H1 (cell line): Measurements from ENCODE around the gene VARS2. TPM values are rescaled to one million over a fixed set of nuclear protein-coding genes. Genes with fewer than 3 reads are reported as not detected.

Experiments used
- CTCF ChIA-PET: fragments of 300-600 bp; sonication (Branson Sonifier 250); formaldehyde crosslinking; loops from one replicate; lab custom pipeline; 2021; ENCODE audit not compliant: partially characterized antibody; lab: Charles Lee
- POLR2A ChIA-PET: fragments of 300-600 bp; sonication (Branson Sonifier 250); formaldehyde crosslinking; loops from one replicate; lab custom pipeline; 2021; ENCODE audit warnings: inconsistent platforms; ENCODE audit not compliant: partially characterized antibody; lab: Charles Lee
- DNase-seq, 2 experiments: peaks; one replicate each; pipeline versions ENCODE4 v3.0.0 to v3.0.0-alpha.2; 2010 to 2022; ENCODE audit warnings: low spot score in 2 of 2, low read depth in 1 of 2, mixed read lengths in 1 of 2
- FAIRE-seq: peaks from 2 replicates; lab custom pipeline; 2011; peaks lifted over from hg19 to GRCh38; lab: Jason Lieb, UNC
- H2AFZ ChIP-seq: 2 replicates; pipeline ENCODE4 v1.8.1; 2012; ENCODE audit warnings: low read length, inconsistent platforms
- H2AK5ac ChIP-seq: 2 replicates; pipeline ENCODE4 v1.6.1; 2013; ENCODE audit warnings: low read depth, low read length
- H2BK120ac ChIP-seq: replicated peaks from 2 replicates; pipeline ENCODE3; 2013; ENCODE audit warnings: low read depth, low read length, inconsistent platforms
- H2BK12ac ChIP-seq: 2 replicates; pipeline ENCODE4 v1.6.1; 2013; ENCODE audit warnings: low read depth, low read length
- H2BK15ac ChIP-seq: 2 replicates; pipeline ENCODE4 v1.6.1; 2013; ENCODE audit warnings: low read length
- H2BK20ac ChIP-seq: 2 replicates; pipeline ENCODE4 v1.6.1; 2013; ENCODE audit warnings: low read length
- H2BK5ac ChIP-seq: 2 replicates; pipeline ENCODE4 v1.6.1; 2013; ENCODE audit warnings: low read depth, low read length
- H3K14ac ChIP-seq: 2 replicates; pipeline ENCODE4 v1.6.1; 2013; ENCODE audit warnings: inconsistent platforms; ENCODE audit not compliant: insufficient read length
- H3K18ac ChIP-seq: 2 replicates; pipeline ENCODE4 v1.6.1; 2013; ENCODE audit warnings: low read length; ENCODE audit errors: extremely low read depth
- H3K23ac ChIP-seq: 2 replicates; pipeline ENCODE4 v1.6.1; 2013; ENCODE audit warnings: inconsistent platforms; ENCODE audit not compliant: insufficient read length
- H3K23me2 ChIP-seq: 2 replicates; pipeline ENCODE4 v1.6.1; 2013; ENCODE audit warnings: low read depth, low read length
- H3K27ac ChIP-seq: 2 replicates; pipeline ENCODE4 v1.6.1; 2011; ENCODE audit warnings: low read depth, low read length, inconsistent platforms
- H3K27me3 ChIP-seq, 4 experiments: replicated peaks in 1 of 4; 1 replicate in 1 of 4; 2 replicates in 3 of 4; pipeline versions ENCODE4 v1.6.1 to v1.8.1; 2011 to 2013; ENCODE audit warnings: low read length in 3 of 4, mild to moderate bottlenecking in 3 of 4, inconsistent platforms in 2 of 4, mixed read lengths in 2 of 4, moderate library complexity in 1 of 4; ENCODE audit not compliant: control insufficient read depth in 3 of 4, insufficient read depth in 3 of 4; ENCODE audit errors: extremely low read depth in 1 of 4
- H3K36me3 ChIP-seq, 4 experiments: 2 replicates each; pipeline versions ENCODE4 v1.6.1 to v1.8.1; 2011 to 2013; ENCODE audit warnings: mild to moderate bottlenecking in 4 of 4, low read length in 3 of 4, moderate library complexity in 2 of 4, control low read depth in 1 of 4, inconsistent platforms in 1 of 4; ENCODE audit not compliant: insufficient read depth in 4 of 4, control insufficient read depth in 2 of 4
- H3K4ac ChIP-seq: replicated peaks from 2 replicates; pipeline ENCODE3; 2013; ENCODE audit warnings: low read length, low read depth, mixed read lengths, inconsistent platforms; ENCODE audit not compliant: insufficient read length
- H3K4me1 ChIP-seq, 4 experiments: replicated peaks in 1 of 4; 1 replicate in 1 of 4; 2 replicates in 3 of 4; pipeline versions ENCODE4 v1.6.1 to v1.8.1; 2011 to 2013; ENCODE audit warnings: low read length in 3 of 4, inconsistent platforms in 2 of 4, mixed read lengths in 1 of 4; ENCODE audit not compliant: insufficient read depth in 4 of 4, control insufficient read depth in 3 of 4
- H3K4me2 ChIP-seq, 2 experiments: 2 replicates each; pipeline versions ENCODE4 v1.6.1 to v1.8.1; 2011 to 2013; ENCODE audit warnings: low read depth in 2 of 2, low read length in 2 of 2, control low read depth in 1 of 2, inconsistent platforms in 1 of 2, mild to moderate bottlenecking in 1 of 2; ENCODE audit not compliant: insufficient read depth in 1 of 2
- H3K4me3 ChIP-seq, 4 experiments: fragments of 200-600, 300-600 bp in 1 of 4; sonication (generic), shearing (Covaris generic), sonication (Bioruptor Twin) in 1 of 4; 2 replicates each; pipeline versions ENCODE4 v1.5.1 to v1.8.1; 2011 to 2016; ENCODE audit warnings: low read length in 4 of 4, low read depth in 3 of 4, control low read depth in 2 of 4, inconsistent platforms in 2 of 4, mild to moderate bottlenecking in 2 of 4, mixed read lengths in 1 of 4, moderate library complexity in 1 of 4; ENCODE audit not compliant: insufficient read depth in 2 of 4; ENCODE audit errors: extremely low read depth in 1 of 4
- H3K56ac ChIP-seq: replicated peaks from 2 replicates; pipeline ENCODE3; 2013; ENCODE audit warnings: low read depth, mild to moderate bottlenecking, mixed read lengths, low read length, inconsistent platforms; ENCODE audit not compliant: insufficient read length
- H3K79me1 ChIP-seq: 2 replicates; pipeline ENCODE4 v1.6.1; 2013; ENCODE audit warnings: low read depth, low read length, control low read depth
- H3K79me2 ChIP-seq, 2 experiments: 2 replicates each; pipeline versions ENCODE4 v1.6.1 to v1.8.1; 2012 to 2013; ENCODE audit warnings: low read length in 2 of 2, mild to moderate bottlenecking in 2 of 2, inconsistent platforms in 1 of 2; ENCODE audit not compliant: insufficient read depth in 2 of 2, control insufficient read depth in 1 of 2
- H3K9ac ChIP-seq, 4 experiments: replicated peaks in 1 of 4; 1 replicate in 1 of 4; 2 replicates in 3 of 4; pipeline versions ENCODE4 v1.6.1 to v1.8.1; 2011 to 2013; ENCODE audit warnings: low read depth in 3 of 4, low read length in 3 of 4, control low read depth in 2 of 4, mild to moderate bottlenecking in 2 of 4, moderate library complexity in 2 of 4, inconsistent platforms in 1 of 4; ENCODE audit errors: extremely low read depth in 1 of 4
- H3K9me3 ChIP-seq, 2 experiments: 2 replicates each; pipeline versions ENCODE4 v1.6.1 to v1.8.1; 2012 to 2013; ENCODE audit warnings: mild to moderate bottlenecking in 2 of 2, moderate library complexity in 2 of 2, control low read depth in 1 of 2, inconsistent platforms in 1 of 2, low read depth in 1 of 2, low read length in 1 of 2, mixed read lengths in 1 of 2; ENCODE audit not compliant: insufficient read depth in 2 of 2
- H4K20me1 ChIP-seq, 2 experiments: replicated peaks in 1 of 2; 2 replicates each; pipeline versions ENCODE3 to v1.8.1; 2011 to 2013; ENCODE audit warnings: inconsistent platforms in 2 of 2, low read length in 2 of 2, mild to moderate bottlenecking in 1 of 2; ENCODE audit not compliant: insufficient read depth in 2 of 2, control insufficient read depth in 1 of 2
- H4K5ac ChIP-seq: 2 replicates; pipeline ENCODE4 v1.6.1; 2013; ENCODE audit warnings: low read length, low read depth, mixed read lengths, inconsistent platforms; ENCODE audit not compliant: insufficient read length
- H4K8ac ChIP-seq: 2 replicates; pipeline ENCODE4 v1.8.0; 2013; ENCODE audit warnings: mild to moderate bottlenecking, moderate library complexity, low read length, inconsistent platforms; ENCODE audit not compliant: insufficient read depth; ENCODE audit errors: extremely low read depth
- H4K91ac ChIP-seq: replicated peaks from 2 replicates; pipeline ENCODE3; 2013; ENCODE audit warnings: low read length, mixed read lengths, inconsistent platforms; ENCODE audit not compliant: insufficient read length
- EZH2 ChIP-seq: fragments of 200-600 bp; sonication (generic); IDR thresholded peaks from 2 replicates; pipeline ENCODE4 v1.7.1; 2012; ENCODE audit warnings: low read depth, mild to moderate bottlenecking, moderate library complexity, low read length, inconsistent platforms; ENCODE audit not compliant: severe bottlenecking
- PHF8 ChIP-seq: fragments of 200-600 bp; sonication (generic); conservative IDR thresholded peaks from 2 replicates; pipeline ENCODE4 v1.7.1; 2012; ENCODE audit warnings: low read depth, mild to moderate bottlenecking, inconsistent platforms, low read length, moderate library complexity
- SIN3A ChIP-seq, 2 experiments: IDR thresholded peaks in 1 of 2; conservative IDR thresholded peaks in 1 of 2; 2 replicates each; pipeline ENCODE4 v1.6.1; 2011 to 2012; ENCODE audit warnings: low read length in 2 of 2, improper control_type of control experiment in 1 of 2, low read depth in 1 of 2, mild to moderate bottlenecking in 1 of 2
- TBP ChIP-seq: IDR thresholded peaks from 2 replicates; pipeline ENCODE4 v1.6.1; 2011; ENCODE audit warnings: low read depth, low read length, improper control_type of control experiment
- WGBS, 2 experiments: shearing (Covaris generic) in 1 of 2; methylation state at CpG; one replicate each; pipeline versions ENCODE4 v1.1.6 to v1.1.7; 2013 to 2015; ENCODE audit warnings: low lambda C conversion rate in 2 of 2, mixed read lengths in 2 of 2, inconsistent platforms in 1 of 2, low coverage in 1 of 2, missing lambda C conversion rate in 1 of 2; ENCODE audit not compliant: insufficient replicate concordance in 2 of 2, insufficient coverage in 1 of 2, insufficient read length in 1 of 2; ENCODE audit errors: extremely low coverage in 1 of 2, missing lambda C conversion rate in 1 of 2; 5-methylcytosine and 5-hydroxymethylcytosine counted together
- polyA plus RNA-seq, 7 experiments: library from polyadenylated mRNA; depleted of rRNA in 3 of 7; stranded (reverse) in 5 of 7; unstranded in 2 of 7; fragments of >200 nt in 5 of 7; fragments of 200-250 nt in 2 of 7; gene quantifications; 1 replicate in 5 of 7; 2 replicates in 1 of 7; 4 replicates in 1 of 7; pipeline versions ENCODE4 v1.2.1 to v1.2.3, GENCODE V29; 2011 to 2013; ENCODE audit warnings: missing spikeins in 2 of 7, mixed read lengths in 2 of 7
- total RNA-seq: library from RNA; stranded (reverse); fragmentation: NEBNext Ultra II Directional; extraction: Animal tissue kit (Norgen Biotek cat#: 25700); gene quantifications from 2 replicates; pipeline ENCODE4 v1.2.1, GENCODE V29; 2021

The VARS2 gene
- total and polyA plus RNA-seq, 2 of the 8 experiments (the other 6 are each of a cell fraction or from before 2014, with no cell fraction given): 26.8 to 47.7 TPM

GRCh38 chr6:30903236-30903635, 10.8 kb upstream of the VARS2 start:
- H3K4me3 ChIP-seq: no peak overlapping the region
- H4K91ac ChIP-seq: no peak overlapping the region
- H4K8ac ChIP-seq: no peak overlapping the region
- ChIA-PET POLR2A (interaction anchor here (0.8 to 2.0 kb wide), 4 partner anchors 10 to 97 kb away, joined by 3 to 7 read pairs (median 4); partner anchors contain the start of gene VARS2), CTCF (interaction anchor here (0.6 to 4.1 kb wide), 5 partner anchors 15 to 184 kb away, joined by 3 to 9 read pairs (median 4); no protein-coding TSS in a partner anchor)
- FAIRE-seq (no peak), DNase-seq (no peak)
- peaks cover 7 to 20% (median 17%) of the 10 kb centered on the region in 4 experiments for H3K36me3 ChIP-seq
- 0 out of 7 replicates have a peak, but pooled peaks cover 0 to 2% (median 0%) of the 10 kb centered on the region in 4 experiments for H3K4me1 ChIP-seq
- H3K9me3 ChIP-seq: no peaks in the 10 kb centered on the region
- no peak overlapping the region for H2BK20ac ChIP-seq
- no peak overlapping the region for H2AFZ ChIP-seq
- H3K23ac ChIP-seq: no peak overlapping the region
- H3K14ac ChIP-seq: no peak overlapping the region
- no peak overlapping the region for H3K56ac ChIP-seq
- H3K23me2 ChIP-seq: peaks cover 2% of the 10 kb centered on the region; the same call in 1 of the 2 replicates
- no peak overlapping the region for H2BK5ac ChIP-seq
- H2AK5ac ChIP-seq: no peak overlapping the region
- no peak overlapping the region for H3K27ac ChIP-seq
- H3K4ac ChIP-seq: no peak overlapping the region
- no peak overlapping the region for H4K5ac ChIP-seq
- H4K20me1 ChIP-seq: no peaks in the 10 kb centered on the region
- H2BK12ac ChIP-seq: no peak overlapping the region
- H2BK15ac ChIP-seq: no peak overlapping the region
- H3K27me3 ChIP-seq: no peaks in the 10 kb centered on the region
- WGBS, 2 experiments: 78% methylated on average over 4 of the region's 4 CpGs; no CpG with 5 or more reads in 1 of the 2 experiments
- H3K18ac ChIP-seq: no peak overlapping the region
- peaks cover 0 to 2% of the 10 kb centered on the region in 2 experiments; a peak in 2 of 4 replicates for H3K79me2 ChIP-seq
- H2BK120ac ChIP-seq: no peak overlapping the region
- H3K79me1 ChIP-seq: 0 out of 2 replicates have a peak, but pooled peaks cover 2% of the 10 kb centered on the region
- H3K4me2 ChIP-seq: no peak overlapping the region
- no peak overlapping the region for H3K9ac ChIP-seq
- TF ChIP-seq TBP (no peak), SIN3A (conservative IDR thresholded peaks at IDR 0.05 in 1 of 2, IDR thresholded peaks at IDR 0.05 in 1 of 2; ENCODE audit: low read depth in 1 of 2, low read length in 2 of 2) (no peak), EZH2 (no peak), PHF8 (no peak)
